WI38 (cell line): ENCODE measurements around the gene GRIN3A.

Experiments
- H3K4me3 ChIP-seq: 2 replicates; pipeline ENCODE4 v1.5.1; 2011; ENCODE audit warnings: low read depth, mild to moderate bottlenecking, control low read depth, low read length
- TF ChIP-seq, protein P1 (sequence below): IDR thresholded peaks from 2 replicates; pipeline ENCODE4 v1.5.1; 2012; ENCODE audit warnings: low read depth, mild to moderate bottlenecking, control low read depth, low read length

The GRIN3A gene

DNA sequence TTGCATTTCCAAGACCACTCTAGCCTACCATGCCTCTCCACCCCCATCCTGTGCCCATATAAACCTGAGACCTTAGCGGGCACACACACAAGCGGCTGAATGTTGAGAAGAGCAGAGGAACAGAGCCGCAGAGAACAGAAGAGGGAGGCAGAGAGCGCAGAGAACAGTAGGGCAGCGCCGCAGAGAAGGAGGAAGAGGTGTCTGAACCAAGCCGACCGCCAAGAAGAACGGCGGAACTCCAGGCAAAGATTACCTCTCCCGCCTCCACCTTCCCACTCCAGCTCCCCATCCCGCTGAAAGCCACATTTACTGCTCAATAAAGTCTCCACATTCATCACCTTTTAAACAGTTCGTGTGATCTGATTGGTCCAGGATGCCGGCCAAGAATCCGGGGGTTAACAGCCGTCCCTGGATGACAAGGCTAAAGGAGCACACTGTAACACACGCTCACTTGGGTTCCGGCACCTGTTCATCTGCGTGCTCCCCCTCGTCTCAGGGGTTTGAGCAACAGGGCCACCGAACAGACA is 33.2 kb downstream of the GRIN3A start:
- TF ChIP-seq, protein P1, sequence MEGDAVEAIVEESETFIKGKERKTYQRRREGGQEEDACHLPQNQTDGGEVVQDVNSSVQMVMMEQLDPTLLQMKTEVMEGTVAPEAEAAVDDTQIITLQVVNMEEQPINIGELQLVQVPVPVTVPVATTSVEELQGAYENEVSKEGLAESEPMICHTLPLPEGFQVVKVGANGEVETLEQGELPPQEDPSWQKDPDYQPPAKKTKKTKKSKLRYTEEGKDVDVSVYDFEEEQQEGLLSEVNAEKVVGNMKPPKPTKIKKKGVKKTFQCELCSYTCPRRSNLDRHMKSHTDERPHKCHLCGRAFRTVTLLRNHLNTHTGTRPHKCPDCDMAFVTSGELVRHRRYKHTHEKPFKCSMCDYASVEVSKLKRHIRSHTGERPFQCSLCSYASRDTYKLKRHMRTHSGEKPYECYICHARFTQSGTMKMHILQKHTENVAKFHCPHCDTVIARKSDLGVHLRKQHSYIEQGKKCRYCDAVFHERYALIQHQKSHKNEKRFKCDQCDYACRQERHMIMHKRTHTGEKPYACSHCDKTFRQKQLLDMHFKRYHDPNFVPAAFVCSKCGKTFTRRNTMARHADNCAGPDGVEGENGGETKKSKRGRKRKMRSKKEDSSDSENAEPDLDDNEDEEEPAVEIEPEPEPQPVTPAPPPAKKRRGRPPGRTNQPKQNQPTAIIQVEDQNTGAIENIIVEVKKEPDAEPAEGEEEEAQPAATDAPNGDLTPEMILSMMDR = no peak
- H3K4me3 ChIP-seq = no peak overlapping the region

DNA sequence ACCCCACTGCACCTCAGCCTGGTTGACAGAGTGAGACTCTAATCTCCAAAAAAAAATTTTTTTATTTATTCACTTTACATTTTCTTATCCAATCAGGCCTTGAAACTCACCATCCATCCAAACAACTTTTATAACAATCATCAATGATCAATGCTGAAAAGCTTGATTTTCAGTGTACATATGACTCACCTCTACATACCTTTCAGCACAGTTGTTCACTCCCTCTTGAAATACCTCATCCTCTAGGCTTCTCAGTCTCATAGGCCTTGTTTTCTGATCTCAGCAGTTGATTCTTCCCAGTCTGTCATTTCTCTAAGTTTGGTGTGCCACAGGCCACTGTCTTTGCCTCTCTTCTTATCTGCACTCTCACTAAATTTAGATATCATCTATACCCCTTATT is 36.2 kb downstream of the GRIN3A start:
- H3K4me3 ChIP-seq = no peak overlapping the region
- TF ChIP-seq, protein P1 = no peak

DNA sequence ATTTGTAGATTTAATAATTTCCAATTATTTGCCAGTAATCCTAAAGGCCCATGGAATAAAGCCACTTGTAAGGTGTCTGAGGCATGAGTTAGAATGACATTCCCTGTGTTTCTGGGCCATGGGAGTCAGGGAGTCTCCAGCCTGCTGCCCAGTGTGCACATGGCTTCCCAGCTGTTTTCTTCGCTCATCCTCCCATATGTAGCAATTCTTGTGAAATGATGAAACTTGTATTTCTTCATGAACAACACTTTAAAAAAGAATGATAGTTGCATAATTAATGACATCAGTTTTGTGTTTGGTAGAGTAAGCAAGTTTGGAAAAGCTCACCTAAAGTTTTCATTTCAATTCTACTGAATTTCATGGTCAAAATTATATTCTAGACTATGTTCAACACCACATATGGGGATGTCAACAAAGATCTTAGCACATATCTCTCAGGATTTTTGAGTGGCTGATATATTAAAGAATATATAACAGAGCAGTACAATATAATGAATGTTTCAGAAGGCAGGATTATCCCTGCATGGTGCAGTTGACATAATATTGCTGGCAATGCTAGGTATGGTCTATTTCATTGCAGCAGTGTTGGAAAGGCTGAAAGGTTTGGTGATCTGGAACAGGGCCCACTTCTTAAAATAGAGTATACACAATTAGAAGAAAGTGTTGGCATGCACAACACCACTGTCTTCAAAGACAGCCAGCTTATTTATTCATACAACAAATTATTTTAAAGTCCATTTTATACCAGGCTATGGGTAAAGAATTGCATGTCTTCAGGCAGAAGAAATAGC is 44.7 kb downstream of the GRIN3A start:
- no peak overlapping the region for H3K4me3 ChIP-seq
- TF ChIP-seq, protein P1 = no peak

DNA sequence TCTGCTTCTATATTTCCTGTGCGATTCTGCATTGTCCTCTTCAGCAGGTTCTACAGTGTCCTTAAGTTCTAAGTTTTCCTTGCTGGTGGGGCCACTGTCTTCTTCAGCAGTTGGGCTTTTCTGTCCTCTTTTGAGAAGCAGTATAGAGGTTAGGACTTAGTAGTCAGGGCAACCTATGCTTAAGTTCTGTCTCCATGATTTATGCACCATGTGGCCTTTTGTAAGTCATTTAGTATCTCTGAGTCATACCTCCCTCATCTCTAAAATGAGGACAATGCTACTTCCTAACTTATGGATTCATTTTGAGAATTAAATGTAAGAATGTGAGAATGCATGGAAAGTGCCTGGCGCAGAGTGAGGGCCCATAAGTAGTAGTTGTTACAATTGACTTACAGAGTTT is 46.8 kb downstream of the GRIN3A start:
- TF ChIP-seq, protein P1 = no peak
- H3K4me3 ChIP-seq = no peak overlapping the region

DNA sequence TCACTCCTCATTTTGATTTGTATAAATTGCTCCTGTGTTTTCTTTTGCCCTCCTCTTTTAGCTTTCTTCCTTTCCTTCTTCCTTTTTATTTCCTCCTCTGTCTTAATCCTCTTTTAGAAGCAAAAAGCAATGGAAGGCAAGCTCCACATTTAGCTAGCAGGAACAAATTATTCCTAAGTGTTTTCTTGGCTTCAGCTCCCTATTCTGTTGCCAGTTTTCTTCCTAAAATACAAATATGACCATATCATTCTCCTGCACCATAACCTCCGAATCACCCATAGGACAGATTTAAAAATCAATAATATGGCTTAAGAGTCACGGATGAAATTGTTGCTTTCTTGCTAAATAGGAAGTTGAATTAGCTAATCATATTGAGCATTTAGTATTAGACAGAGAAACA is 49.4 kb downstream of the GRIN3A start:
- H3K4me3 ChIP-seq = no peak overlapping the region
- TF ChIP-seq, protein P1 = no peak

DNA sequence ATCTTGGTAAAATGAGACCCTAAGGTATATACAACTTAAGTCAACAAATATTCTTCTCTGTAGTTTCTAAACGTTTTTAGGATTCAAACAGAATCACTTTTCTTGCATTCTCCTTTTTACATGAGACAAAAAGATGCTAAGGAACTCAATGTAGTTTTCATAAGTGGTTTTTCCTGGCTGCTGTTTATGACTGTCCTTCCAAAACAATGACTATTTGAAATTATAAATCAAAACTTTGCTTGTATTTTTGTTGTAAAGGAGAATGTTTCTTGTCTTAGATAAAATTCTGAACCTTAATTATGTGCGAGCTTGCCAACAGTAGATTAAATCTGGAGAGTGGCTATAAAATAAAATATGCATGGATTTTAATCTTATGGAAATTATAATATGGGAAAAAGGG is 53.8 kb downstream of the GRIN3A start:
- H3K4me3 ChIP-seq = no peak overlapping the region
- TF ChIP-seq, protein P1 = no peak

DNA sequence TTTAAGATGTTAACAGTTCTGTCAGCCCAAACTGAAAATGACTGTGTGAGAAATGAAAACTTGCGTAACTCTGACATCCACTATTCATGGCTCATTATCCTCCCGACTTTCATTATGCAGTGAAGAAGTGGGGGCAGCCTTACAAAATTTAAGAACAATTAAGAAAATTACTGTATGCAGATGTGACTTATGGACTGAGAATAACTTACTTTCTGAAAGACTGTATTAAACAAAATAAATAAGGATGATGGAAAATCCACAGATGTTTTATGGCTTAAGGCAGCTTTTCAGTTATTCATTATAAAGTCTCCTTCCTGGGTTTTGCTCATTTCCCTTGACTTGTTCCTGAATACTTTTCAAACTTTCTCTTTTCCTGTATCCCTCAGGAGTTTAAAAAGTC is 55.2 kb downstream of the GRIN3A start:
- TF ChIP-seq, protein P1 = no peak
- H3K4me3 ChIP-seq = no peak overlapping the region
